ENCODE measurements around the gene PCNT. TPM values are rescaled to one million over a fixed set of nuclear protein-coding genes. Genes with fewer than 3 reads are reported as not detected.

PCNT gene
- total RNA-seq, 4 donors from 2014 or later: 20.6 to 43.0 (median 25.5) TPM

GRCh38 chr21:46390603-46391545 is 66.9 kb downstream of the PCNT start:
- no peak for TF ChIP-seq CTCF (IDR thresholded peaks at IDR 0.05; ENCODE audit: low read depth)

- no peak for TF ChIP-seq CTCF (IDR thresholded peaks at IDR 0.05; ENCODE audit: low read depth)
These were observed 67.8 kb downstream of the PCNT start for GRCh38 chr21:46391773-46392172.

- no peak for TF ChIP-seq CTCF (IDR thresholded peaks at IDR 0.05; ENCODE audit: low read depth)
These were observed 69.0 kb downstream of the PCNT start for GRCh38 chr21:46392921-46393320.

GRCh38 chr21:46393451-46393940 is 69.5 kb downstream of the PCNT start:
- no peak for TF ChIP-seq CTCF (IDR thresholded peaks at IDR 0.05; ENCODE audit: low read depth)

GRCh38 chr21:46393941-46394594 is 70.1 kb downstream of the PCNT start:
- TF ChIP-seq CTCF (IDR thresholded peaks at IDR 0.05; ENCODE audit: low read depth): no peak

GRCh38 chr21:46394595-46395104 is 70.7 kb downstream of the PCNT start:
- TF ChIP-seq CTCF (IDR thresholded peaks at IDR 0.05; ENCODE audit: low read depth): no peak
